HG03460 (cell line): ENCODE data around the gene PPP2R5C.

Source experiments
- ATAC-seq: cut with Tn5 transposase; IDR thresholded peaks from one replicate; pipeline ENCODE4 v1.9.1; 2021; ENCODE audit not compliant: unreplicated experiment

PPP2R5C gene

DNA sequence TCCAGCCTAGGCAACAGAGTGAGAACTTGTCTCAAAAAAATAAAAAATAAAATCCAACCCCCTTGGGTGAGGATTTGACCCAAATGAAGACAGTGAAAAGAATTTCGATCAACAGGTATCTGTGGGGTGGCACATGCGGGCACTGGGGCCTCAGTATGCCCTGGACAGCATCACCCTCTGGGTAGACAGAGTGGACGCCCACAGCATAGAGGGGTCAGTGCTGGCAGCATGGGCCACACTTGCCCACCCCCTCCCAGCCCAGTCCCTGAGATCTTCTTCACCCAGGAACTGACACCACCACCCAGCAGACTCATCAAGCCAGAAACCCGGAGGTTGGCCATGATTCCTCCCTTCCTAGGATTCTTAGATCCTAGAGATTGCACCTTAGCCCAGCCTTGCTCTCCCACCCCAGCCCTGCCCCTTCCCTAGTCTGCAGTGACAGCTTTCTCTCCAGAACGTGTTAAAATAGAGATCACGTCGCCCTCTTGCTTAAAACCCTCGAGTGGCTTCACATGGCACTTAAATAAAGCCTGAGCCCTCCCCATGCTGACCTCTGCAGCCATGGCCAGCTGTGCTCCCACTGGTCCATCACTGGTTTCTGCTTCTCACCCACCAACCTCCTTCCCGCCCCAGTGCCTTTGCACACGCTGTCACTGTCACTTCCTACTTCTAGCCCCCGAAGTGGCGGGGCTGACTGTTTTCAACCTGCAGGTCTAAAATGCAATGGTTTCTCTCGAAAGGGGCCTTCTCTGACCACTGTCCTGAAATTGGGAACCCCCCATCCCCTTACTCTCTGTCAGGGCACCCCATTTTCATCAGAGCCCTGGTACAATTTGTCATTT is 176.6 kb downstream of the PPP2R5C start:
- ATAC-seq, result no peak

DNA sequence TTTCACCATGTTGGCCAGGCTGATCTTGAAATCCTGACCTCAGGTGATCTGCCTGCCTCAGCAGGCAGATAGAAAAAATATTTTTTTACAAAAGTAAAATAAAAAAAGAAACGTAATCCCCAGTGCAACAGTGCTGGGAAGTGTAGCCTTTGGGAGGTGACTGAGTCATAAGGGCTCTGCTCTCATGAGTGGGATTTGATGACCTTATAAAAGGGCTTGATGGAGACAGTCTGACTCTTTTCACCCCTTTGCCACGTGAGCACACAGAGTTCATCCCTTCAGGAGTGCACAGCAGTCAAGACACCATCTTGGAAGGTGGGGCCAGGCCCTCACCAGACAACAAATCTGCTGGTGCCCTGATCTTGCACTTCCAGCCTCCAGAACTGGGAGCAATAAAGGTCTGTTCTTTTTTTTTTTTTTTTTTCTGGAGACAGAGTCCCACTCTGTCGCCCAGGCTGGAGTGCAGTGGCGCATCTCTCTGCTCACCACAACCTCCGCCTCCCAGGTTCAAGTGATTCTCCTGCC is 178.2 kb downstream of the PPP2R5C start:
- ATAC-seq, result no peak

DNA sequence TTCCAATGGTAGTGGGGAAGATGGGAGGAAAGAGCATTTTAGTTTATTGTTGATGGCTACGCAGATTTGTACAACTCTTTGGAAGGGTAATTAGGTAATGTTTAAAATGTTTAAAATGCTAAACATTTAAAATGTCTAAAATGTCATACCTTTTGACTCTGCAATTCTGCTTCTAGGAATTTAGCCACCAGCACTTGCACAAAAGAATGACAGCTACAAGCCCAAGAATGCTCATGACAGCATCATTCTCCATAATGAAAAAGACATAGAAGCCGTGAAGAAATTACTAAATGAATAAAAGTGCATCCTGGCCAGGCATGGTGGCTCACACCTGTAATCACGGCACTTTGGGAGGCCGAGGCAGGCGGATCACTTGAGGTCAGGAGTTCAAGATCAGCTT is 182.9 kb downstream of the PPP2R5C start:
- ATAC-seq, result no peak

DNA sequence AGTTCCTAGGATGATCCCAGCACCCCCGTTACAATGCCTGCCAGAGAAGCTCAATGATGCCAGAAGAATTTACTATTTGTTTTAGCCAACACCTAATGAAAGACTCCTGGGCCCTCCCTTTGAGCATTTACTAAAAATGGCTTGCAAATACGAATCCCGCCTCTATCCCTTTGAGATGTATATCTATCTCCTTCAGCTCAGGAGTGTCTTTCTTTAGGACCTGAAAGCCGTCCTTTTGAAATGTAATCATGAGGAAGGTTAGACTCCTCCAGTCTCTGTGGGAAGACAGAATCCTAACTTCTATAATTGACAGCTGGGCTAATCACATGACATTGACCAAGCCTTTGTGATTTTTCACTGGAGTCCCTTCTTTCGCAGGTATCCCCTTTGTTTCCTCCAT is 183.7 kb downstream of the PPP2R5C start:
- no peak for ATAC-seq

DNA sequence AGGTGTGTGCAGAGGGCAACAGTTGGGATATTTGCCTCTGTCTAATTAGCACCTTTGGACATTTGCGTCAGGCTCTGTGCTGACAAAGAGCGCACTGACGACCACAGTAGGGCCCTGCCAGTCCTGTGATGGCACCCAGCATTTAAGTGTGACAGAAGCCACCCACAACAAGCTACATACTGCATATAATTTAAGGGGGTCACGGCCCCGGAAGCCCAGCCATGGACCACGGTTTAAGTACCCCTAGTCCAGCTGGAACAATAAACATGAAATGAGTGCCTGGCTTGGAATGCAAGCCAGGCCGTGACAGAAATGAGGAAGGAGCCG is 186.0 kb downstream of the PPP2R5C start:
- peak; percentile 7 for ATAC-seq

DNA sequence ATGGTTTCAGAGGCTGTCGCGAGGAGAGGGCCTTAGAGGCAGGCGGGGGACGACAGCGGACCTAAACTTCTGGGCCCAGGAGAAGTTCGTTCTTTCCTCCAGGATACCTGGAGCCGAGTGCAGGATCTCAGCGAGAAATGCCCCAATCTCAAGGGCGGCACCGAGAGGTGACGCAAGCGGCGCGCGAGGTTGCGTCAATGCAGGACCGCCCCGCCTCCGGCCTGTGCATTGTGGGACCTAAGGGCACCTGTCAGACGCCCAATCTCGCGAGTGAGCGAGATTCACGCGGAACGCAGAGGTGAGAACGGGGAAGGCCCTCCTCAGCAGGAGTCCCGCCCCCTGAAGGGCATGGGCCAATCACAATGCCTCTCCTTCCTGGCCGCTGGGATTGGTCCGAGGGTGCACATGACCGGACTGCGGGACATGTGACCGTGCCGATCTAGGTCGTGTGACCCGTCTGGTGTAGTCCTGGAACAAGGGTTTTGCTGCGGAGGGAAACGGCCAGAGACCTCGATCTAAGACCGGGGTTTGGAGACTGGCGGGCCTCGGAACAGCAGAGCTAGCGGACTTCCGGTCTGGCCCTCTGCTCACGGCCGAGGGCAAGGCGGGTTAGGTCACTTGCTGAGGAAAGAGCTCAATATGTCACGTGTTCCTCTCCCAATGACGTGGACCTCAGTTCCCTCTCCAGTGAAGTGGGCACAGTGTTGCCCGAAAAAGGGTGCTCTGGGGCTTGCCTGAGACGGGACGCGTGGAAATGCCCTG is 186.6 kb downstream of the PPP2R5C start:
- peak; percentile 95 for ATAC-seq

DNA sequence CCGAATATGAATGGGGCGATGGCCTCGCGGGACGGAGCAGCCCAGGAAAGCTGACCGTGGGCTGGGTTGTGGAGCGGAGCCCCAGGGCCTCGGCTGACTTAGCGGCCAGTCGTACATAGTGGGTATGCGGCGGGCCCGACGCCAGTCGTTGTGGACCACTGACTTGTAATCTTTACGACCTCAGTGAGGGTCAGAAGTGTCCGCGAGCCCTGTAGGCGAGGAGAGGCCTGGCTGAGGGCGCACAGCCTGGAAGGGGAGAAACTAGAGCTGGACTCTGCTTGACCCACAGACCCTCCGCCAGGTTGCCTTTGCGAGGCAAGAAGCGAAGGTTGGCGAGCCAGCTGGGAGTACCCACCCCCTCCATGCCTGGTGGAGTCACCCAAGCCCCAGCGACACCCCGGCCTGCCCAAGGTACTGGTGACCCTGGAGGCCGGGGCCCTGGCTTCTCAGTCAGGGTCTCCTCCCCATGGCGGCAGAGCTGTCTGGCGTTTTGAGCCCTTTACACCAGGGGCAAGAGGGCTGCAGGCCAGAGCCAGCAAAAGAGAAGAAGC is 187.2 kb downstream of the PPP2R5C start:
- ATAC-seq, result no peak

DNA sequence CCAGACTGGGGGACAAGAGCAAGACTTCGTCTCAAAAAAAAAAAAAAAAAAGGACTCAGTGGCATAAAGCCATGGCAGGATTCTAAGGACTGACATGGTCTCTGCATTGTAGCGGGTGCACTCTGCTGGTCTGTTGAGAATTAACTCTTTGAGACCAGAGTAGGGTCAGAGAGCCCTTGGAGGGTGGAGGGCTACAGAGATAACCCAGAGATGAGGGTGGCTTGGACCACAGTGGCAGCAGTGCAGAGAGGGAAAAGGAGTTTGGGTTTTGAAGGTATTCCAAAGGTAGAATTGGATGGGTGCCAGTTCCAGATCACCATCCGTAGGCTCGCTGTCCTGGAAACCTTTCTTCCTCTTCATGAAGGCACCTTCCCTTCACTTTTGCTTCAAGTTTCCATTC is 188.6 kb downstream of the PPP2R5C start:
- ATAC-seq, result no peak

DNA sequence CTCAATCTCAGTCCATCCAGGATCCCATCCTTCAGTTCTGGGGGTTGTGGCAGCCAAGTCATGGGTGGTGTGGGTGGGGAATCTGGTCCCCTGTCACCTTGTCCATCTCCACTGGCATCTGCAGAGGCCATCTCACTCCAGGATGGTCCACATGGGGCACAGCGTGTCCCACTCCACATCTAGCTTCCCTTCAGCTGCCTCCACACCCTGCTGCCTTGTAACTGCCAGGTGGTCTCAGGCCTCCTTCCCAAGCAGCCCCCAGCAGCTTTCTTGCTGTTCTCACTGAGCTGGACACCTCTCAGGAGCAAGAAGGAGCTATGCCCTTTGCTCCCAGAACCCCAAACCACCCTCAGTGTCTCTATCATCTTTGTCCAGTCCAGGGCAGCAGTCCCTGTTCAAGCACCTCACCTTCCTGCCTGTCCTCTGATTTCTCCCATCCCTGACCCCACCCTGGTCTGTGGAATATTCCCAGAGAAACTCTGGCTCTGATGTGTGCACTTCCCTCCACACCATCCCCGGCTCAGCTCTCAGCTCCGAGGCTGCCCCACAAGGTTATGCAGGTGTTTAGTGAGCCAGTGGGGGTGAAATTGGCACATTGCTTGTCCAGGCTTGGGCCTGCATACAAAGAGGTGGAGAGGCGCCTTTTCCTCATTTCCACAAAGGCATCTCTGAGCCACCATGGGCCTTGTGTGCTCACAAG is 189.2 kb downstream of the PPP2R5C start:
- ATAC-seq, result no peak

DNA sequence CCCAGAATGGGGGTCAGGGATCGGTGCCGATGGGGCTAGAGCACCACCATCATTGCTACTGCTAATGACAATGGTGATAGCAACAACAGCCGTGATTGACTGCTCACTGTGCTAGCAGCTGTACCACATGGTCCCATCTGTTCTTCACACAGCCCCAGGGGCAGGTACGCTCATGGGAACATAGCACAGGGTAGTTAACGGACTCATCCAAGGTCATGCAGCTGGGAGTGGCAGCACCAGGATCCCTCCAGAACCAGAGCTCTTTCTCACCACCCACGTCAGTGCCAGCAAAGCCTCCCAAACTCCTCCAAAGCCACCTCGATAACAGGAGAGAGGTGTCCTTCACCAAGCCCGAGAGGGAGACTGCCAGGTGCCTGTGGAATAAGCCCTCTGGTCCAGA is 191.6 kb downstream of the PPP2R5C start:
- ATAC-seq, result no peak

DNA sequence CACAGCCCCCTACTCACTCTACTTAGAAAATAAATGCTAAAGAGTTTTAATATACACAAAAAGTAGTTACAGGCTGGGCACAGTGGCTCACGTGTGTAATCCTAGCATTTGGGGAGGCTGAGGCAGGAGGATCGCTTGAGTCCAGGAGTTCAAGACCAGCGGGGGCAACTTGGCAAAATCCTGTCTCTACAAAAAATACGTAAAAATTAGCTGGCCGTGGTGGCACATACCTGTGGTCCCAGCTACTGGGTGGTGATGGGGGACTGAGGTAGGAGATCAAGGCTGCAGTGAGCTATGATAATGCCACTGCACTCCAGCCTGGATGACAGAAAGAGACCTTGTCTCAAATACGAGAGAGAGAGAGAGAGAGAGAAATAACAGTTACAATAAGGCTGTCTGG is 193.0 kb downstream of the PPP2R5C start:
- ATAC-seq, result no peak

DNA sequence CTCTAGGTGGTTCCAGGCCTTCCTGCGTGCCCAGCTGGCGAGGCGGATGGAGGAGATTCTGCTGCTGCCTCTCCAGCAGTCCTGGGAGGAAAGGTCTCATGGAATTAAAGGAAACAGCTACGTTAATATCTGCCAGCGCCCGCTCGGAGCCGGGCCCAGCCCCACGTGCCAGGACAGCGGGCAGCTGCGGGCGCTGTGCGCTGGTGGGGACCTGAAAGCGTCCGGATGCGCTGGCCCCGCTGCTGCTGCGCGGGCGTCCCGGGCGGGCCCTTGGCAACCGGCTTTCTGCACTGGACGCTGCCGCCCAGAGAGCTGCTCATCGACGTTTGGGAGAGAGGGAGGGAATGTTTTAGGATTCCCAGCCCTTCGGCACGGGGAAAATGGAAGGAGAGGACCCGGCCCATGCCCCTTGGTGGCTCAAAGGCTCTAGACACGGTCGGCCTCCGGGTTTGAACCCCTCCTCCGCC is 194.2 kb downstream of the PPP2R5C start:
- ATAC-seq, result no peak

DNA sequence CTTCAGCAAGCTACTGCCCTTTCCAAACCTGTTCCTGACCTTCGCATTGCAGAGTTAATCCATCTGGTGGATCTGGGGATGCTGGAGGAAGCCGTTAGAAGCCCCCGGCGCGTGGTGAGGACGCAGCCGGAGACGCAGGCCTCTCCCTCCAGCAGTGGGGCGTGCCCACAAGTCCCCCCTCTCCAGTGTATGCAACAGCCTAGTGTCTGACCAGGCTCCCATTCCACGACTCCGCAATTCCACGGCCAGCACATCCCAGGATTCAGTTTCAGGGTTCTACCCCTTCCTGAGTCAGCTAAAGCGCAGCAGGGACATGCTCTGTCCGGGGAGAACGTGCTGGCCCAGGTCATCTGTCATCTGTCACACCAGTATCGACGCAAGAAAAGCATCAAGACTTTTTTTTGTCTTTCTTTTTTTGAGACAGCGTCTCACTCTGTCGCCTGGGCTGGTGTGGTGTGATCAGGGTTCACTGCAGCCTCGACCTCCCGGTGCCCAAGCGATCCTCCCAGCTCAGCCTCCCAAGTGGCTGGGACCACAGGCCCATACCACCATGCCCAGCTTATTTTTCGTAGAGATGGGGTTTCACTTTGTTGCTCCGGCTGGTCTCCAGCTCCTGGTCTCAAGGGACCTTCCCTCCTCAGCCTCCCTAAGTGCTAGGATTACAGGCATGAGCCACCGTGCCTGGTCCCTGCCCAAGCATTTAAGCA is 194.8 kb downstream of the PPP2R5C start:
- ATAC-seq, result no peak

DNA sequence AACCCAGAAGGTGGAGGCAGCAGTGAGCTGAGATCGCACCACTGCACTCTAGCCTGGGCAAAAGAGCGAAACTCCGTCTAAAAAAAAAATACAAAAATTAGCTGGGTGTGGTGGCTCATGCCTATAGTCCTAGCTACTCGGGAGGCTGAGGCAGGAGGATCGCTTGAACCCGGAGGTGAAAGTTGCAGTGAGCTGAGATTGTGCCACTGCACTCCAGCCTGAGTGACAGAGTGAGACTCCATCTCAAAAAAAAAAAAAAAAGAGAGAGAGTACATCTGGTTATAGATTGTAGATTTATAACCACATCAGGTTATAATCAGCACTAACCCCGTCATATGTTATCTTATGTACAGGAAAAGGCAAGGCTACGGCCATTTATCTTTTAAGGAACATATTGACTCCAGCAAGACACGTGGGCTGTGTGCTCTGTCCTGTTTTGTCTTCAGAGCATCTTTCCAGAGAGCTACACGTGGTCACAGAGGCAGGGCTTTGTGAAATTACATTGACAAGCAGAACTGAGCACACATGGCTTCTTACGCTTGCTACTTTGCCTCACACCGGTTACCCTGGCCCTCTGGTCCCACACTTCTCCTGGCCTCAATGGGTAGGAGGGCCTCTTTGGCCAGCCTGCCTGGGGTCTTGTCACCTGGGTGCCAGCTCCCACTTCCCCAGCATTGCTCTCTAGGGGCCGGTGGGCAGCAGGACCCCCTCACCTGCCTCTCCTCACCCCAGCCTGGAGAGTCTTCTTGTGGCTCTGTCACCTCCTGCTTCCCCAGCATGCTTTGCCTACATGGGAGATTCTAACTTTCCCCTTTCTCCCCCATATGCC is 196.1 kb downstream of the PPP2R5C start:
- ATAC-seq, result no peak

DNA sequence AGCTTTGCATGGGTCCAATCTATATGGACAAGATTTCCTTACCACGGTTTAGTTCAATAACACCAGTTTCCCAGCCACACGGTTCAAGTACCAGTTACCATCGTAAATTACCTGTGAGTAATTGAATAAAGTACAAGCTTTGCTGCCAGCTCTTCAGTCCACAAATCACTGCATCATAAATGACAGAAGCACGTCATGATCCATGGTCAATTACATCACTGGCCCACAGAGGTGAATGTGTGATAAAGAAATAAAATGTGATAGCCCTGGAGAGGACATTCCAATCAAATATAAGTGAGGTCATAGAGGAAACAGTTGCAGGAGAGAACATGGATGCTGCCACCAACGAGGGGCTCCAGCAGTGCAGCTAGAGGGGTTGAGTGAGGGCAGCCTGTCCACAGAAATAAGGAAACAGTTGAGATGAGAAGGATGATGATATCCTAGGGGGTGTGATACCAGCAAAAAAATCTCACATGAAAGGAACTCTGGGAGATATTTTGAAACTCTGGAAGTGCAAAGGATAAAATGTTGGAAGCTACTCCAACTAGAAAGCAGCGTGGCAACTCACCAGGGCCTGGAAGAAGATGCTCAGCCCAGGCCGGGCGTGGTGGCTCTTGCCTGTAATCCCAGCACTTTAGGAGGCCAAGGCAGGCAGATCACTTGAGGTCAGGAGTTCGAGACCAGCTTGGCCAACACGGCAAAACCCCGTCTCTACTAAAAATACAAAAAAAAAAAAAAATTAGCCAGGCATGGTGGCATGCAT is 197.1 kb downstream of the PPP2R5C start:
- no peak for ATAC-seq

DNA sequence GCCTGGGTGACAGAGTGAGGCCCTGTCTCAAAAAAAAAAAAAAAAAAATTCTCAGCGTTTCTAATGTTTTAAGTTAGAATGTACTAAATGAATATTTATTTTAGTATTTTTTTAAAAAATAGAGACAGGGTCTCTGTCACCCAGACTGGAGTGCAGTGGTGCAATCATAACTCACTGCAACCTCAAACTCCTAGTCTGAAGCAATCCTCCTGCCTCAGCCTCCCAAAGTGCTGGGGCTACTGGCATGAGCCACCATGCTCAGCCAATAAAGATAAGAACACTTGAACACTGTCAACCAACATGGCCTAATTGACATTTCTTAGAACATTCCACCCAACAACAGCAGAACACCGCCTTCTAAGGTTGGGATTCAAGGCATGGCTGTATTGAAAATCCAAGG is 197.8 kb downstream of the PPP2R5C start:
- no peak for ATAC-seq

DNA sequence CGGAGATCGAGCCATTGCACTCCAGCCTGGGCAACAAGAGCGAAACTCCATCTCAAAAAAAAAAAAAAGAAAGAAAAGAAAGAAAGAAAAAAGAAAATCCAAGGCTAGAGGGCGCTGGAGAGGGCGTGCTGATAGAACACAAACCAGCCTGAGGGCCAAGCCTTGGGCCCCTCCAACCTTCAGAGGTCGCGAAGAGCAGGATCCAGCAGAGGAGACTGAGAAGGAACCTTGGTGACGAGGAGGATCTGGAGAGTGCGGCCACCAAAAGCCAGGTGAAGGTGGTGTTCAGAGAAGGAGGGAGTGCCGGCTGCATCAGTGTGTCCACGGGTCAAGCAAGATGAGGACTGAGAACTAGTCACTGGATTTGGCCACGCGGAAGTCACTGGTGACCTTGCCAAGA is 198.7 kb downstream of the PPP2R5C start:
- no peak for ATAC-seq

DNA sequence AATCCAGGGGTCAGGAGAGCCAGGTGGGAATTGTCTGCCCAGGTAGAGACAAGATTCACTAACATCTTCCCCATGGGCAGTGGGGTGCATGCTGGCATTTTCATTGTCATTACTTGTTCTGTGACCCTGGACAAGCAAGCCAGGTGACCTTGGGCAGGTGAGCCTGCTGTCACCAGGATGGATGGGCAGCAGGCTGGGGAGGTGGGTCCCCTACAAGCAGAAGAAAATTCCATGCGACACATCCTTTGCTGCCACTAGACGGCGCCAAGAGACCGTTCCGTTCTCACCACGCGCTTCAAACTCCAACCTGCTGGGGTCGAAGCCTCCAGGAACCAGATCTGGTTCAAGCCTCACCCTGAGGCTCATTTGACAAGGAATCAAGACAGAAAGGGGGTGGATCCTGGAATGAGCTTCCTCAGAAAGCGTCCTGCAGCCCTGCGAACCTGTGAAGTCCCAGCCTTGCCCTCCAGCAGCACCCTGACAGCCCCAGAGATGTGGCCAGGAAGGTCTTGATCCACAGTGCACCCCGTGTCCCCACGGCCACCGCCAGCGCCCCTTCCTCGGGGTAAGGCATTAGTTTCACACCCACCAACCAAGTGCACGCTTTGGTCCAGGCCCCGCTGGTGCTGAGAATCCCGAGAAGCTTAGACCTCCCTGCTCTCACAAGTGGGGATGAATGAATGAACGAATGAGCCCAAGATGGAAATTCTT is 199.7 kb downstream of the PPP2R5C start:
- ATAC-seq, result no peak
